Testis (tissue), 3 donors: ENCODE data around the gene GNGT2. TPM values are rescaled to one million over a fixed set of nuclear protein-coding genes. Genes with fewer than 3 reads are reported as not detected.

ENCODE experiments used
- DNase-seq: peaks from one replicate; pipeline ENCODE4 v3.0.0-alpha.2; 2019
- H3K27ac ChIP-seq, 2 donors: fragments of 200-600 bp; sonication (generic); one replicate each; pipeline ENCODE4 v1.5.1; 2019
- H3K27me3 ChIP-seq: fragments of 200-600 bp; sonication (generic); one replicate; pipeline ENCODE4 v1.5.1; 2019
- H3K36me3 ChIP-seq: fragments of 200-600 bp; sonication (generic); one replicate; pipeline ENCODE4 v1.5.1; 2017; ENCODE audit warnings: low read depth; ENCODE audit errors: missing control alignments
- H3K4me1 ChIP-seq: fragments of 200-600 bp; sonication (generic); one replicate; pipeline ENCODE4 v1.5.1; 2019
- H3K4me3 ChIP-seq, 2 donors: fragments of 200-600 bp; sonication (generic); one replicate each; pipeline ENCODE4 v1.5.1; 2017 to 2019
- H3K9me3 ChIP-seq: fragments of 200-600 bp; sonication (generic); one replicate; pipeline ENCODE4 v1.5.1; 2017
- POLR2A ChIP-seq: fragments of 450-650 bp; IDR thresholded peaks from one replicate; pipeline ENCODE4 v1.6.1; 2017; ENCODE audit warnings: antibody characterized with exemption, mild to moderate bottlenecking, moderate library complexity
- WGBS, 2 donors: methylation state at CpG; one replicate each; pipeline ENCODE4 v1.1.5; 2018; 5-methylcytosine and 5-hydroxymethylcytosine counted together
- intact Hi-C: fragments of 100-400 bp; cut with DNase I; formaldehyde crosslinking; loops from one replicate; pipeline ENCODE4 v1.15.1; 2023; ENCODE audit warnings: low total_unique reads
- polyA plus RNA-seq: library from polyadenylated mRNA; stranded (reverse); fragments of 350-450 nt; fragmentation: Illumina TruSeq; extraction: RNeasy Lipid Tissue Mini Kit (QIAGEN cat#74804); gene quantifications from one replicate; pipeline ENCODE4 v1.2.3, GENCODE V29; 2014; ENCODE audit warnings: low read depth, low replicate concordance; ENCODE audit not compliant: insufficient read depth
- total RNA-seq, 2 donors: library from RNA; depleted of rRNA; stranded (reverse); fragments of >200 nt; gene quantifications; one replicate each; pipeline ENCODE4 v1.2.3, GENCODE V29; 2016
- TF ChIP-seq, protein P1 (sequence below), 3 experiments: fragments of 450-650 bp in 2 of 3; fragments of 200-600 bp in 1 of 3; sonication (generic) in 1 of 3; IDR thresholded peaks; one replicate each; pipeline ENCODE4 v1.5.1; 2016 to 2019; ENCODE audit warnings: antibody characterized with exemption in 3 of 3, mild to moderate bottlenecking in 2 of 3, moderate library complexity in 1 of 3

The GNGT2 gene
- total and polyA plus RNA-seq, 3 donors from 2014 or later = 0.68 to 2.2 TPM; not detected in 1

DNA sequence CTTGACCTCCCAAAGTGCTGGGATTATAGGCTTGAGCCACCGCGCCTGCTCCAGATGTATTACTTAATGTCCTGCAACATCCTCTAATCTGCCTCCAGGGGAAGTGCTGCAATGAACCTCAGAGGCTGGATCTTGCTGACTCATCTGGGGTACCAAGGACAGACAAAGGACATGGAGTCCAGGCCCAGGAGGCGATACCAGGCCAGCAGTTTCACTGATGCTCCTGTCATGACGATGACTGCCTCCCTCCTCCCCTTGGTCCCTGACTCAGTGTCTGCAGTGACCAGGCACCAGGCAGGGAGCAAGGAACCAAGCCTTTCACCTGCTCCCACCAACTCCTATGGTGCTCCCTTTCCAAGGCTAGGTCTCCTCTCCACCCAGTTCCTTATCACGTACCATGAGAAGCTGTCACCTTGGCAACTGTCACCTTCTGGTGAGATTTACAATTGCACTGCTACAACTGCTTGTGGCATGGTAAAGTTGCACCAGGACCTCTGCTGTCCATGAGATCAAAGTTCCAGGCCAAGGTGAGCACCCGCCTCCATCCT, 41.8 kb upstream of the GNGT2 start:
- 85 to 91% methylated on average over 6 of the region's 6 CpGs for WGBS, 2 donors
- no peaks in the 10 kb centered on the region for H3K9me3 ChIP-seq
- no peak overlapping the region for H3K27ac ChIP-seq
- H3K27me3 ChIP-seq = no peaks in the 10 kb centered on the region
- no peak for DNase-seq
- H3K4me3 ChIP-seq = no peak overlapping the region
- H3K36me3 ChIP-seq = no peaks in the 10 kb centered on the region
- intact Hi-C loops = no loop called here
- no peak for TF ChIP-seq POLR2A
- TF ChIP-seq, protein P1, sequence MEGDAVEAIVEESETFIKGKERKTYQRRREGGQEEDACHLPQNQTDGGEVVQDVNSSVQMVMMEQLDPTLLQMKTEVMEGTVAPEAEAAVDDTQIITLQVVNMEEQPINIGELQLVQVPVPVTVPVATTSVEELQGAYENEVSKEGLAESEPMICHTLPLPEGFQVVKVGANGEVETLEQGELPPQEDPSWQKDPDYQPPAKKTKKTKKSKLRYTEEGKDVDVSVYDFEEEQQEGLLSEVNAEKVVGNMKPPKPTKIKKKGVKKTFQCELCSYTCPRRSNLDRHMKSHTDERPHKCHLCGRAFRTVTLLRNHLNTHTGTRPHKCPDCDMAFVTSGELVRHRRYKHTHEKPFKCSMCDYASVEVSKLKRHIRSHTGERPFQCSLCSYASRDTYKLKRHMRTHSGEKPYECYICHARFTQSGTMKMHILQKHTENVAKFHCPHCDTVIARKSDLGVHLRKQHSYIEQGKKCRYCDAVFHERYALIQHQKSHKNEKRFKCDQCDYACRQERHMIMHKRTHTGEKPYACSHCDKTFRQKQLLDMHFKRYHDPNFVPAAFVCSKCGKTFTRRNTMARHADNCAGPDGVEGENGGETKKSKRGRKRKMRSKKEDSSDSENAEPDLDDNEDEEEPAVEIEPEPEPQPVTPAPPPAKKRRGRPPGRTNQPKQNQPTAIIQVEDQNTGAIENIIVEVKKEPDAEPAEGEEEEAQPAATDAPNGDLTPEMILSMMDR (IDR thresholded peaks at IDR 0.05) = no peak
- H3K4me1 ChIP-seq = no peaks in the 10 kb centered on the region

DNA sequence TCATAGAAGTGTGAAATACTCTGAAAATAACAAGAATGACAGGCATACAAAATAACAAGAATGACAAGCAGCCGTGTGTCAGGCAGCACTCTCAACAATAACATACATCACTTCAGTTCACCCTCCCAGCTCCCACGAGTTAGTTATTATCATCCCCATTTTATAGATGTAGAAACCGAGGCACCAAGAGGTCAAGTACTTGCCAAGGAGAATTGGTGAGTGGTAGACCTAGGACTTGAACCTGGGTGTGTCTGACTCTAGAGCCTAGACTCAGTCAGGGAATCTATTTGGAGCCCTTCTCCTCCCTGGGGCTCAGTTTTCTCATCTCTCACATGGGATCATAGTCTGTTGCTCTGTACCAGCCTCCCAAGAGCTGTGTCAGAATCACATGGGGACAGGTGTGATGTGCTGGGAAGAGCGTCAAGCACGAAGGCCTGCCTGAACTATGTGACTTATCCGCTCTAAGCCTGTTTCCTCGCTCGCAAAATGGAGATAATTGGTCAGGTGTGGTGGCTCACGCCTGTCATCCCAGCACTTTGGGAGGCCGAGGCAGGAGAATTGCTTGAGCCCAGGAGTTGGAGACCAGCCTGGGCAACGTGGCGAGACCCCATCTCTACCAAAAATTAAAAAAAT, 39.6 kb upstream of the GNGT2 start:
- Histone ChIP-seq H3K27me3 (no peaks in the 10 kb centered on the region), H3K4me1 (no peaks in the 10 kb centered on the region), H3K9me3 (no peaks in the 10 kb centered on the region), H3K36me3 (no peaks in the 10 kb centered on the region), H3K27ac (no peak overlapping the region), H3K4me3 (no peak overlapping the region)
- intact Hi-C loops = no loop called here
- 85 to 93% methylated on average over 12 of the region's 12 CpGs for WGBS, 2 donors
- DNase-seq = no peak
- no peak for TF ChIP-seq POLR2A
- TF ChIP-seq, protein P1 (IDR thresholded peaks at IDR 0.05) = no peak

DNA sequence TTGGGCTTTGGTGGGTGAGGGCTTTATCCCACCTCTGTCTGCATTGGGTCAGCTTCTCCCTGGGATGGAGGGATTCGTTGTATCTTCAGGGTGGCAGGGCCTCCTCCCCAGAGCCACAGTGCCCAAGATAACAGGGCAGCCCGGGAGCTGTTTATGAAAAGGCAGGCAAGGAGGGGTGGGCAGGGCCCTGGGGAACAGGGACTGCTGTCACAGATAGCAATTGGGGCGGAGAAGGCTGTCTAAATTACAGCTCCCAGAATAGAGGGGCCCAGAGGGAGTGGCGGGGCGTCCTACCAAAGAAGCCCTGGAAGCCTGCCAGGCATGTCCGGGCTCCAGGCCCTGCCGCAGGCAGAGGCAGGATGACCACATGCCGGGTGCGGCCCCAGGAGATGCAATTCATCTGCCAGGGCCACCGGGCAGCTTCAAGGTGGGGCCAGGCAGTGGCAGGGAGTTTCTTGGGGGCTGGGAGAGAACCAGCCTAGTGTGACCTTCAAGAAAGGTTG, 39.0 kb upstream of the GNGT2 start:
- DNase-seq = peak; percentile 27
- no peak for TF ChIP-seq POLR2A
- TF ChIP-seq, protein P1 (IDR thresholded peaks at IDR 0.05) = no peak
- Histone ChIP-seq H3K27me3 (no peaks in the 10 kb centered on the region), H3K36me3 (no peaks in the 10 kb centered on the region), H3K4me3 (no peak overlapping the region), H3K27ac (no peak overlapping the region), H3K9me3 (no peaks in the 10 kb centered on the region), H3K4me1 (no peaks in the 10 kb centered on the region)
- intact Hi-C loops = no loop called here
- WGBS, 2 donors = 26 to 56% methylated on average over 10 of the region's 10 CpGs

DNA sequence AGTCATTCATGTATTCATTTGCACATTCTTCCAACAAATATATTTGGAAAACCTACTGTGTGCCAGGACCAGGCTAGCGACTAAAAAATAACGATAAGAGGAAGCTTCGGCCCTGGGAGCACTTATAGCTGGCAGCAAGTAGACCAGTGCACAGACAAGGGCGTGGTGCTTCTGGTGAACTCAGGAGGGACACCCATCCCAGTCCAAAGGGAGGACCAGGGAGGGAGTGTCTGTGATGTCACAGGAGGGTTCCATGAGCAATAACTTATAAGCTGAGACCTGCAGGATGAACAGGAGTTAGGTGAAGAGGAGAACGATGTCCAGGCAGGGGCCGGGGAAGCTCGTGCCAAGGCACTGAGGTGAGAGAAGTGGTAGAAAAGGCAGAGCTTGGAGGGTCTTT, 37.6 kb upstream of the GNGT2 start:
- WGBS, 2 donors = 93 to 94% methylated on average over 7 of the region's 7 CpGs
- no peaks in the 10 kb centered on the region for H3K4me1 ChIP-seq
- H3K4me3 ChIP-seq = no peak overlapping the region
- no peak for DNase-seq
- H3K27me3 ChIP-seq = no peaks in the 10 kb centered on the region
- intact Hi-C loops = no loop called here
- no peaks in the 10 kb centered on the region for H3K9me3 ChIP-seq
- TF ChIP-seq, protein P1 (IDR thresholded peaks at IDR 0.05) = no peak
- no peak for TF ChIP-seq POLR2A
- no peak overlapping the region for H3K27ac ChIP-seq
- no peaks in the 10 kb centered on the region for H3K36me3 ChIP-seq

DNA sequence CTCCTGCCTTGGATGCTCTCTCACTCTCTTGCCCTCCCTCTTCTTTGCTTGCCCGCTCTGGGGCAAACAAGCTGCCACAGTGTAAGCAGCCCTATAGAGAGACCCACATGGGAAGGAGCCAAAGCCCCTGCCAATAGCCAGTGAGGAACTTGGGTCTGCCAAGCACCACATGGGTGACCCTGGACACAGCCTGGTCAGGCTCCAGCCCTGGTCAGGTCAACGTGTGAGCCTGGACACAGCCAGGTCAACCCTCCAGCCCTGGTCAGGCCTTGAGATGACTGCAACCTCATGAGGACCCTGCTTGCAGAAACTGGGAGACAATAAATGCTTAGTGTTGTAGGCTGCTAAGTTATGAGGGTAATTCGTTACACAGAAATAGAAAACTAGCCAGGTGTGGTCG, 34.5 kb upstream of the GNGT2 start:
- no peak overlapping the region for H3K27ac ChIP-seq
- TF ChIP-seq, protein P1 (IDR thresholded peaks at IDR 0.05) = no peak
- no peak for TF ChIP-seq POLR2A
- no peaks in the 10 kb centered on the region for H3K9me3 ChIP-seq
- no peak for DNase-seq
- no peaks in the 10 kb centered on the region for H3K36me3 ChIP-seq
- intact Hi-C loops = no loop called here
- no peaks in the 10 kb centered on the region for H3K27me3 ChIP-seq
- H3K4me3 ChIP-seq = no peak overlapping the region
- no peaks in the 10 kb centered on the region for H3K4me1 ChIP-seq
- 84 to 88% methylated on average over 3 to 4 of the region's 4 CpGs for WGBS, 2 donors
